GM21360 (cell line): ENCODE data around the gene RBMS1.

Source experiments
- ATAC-seq: cut with Tn5 transposase; IDR thresholded peaks from one replicate; pipeline ENCODE4 v1.9.1; 2021; ENCODE audit warnings: mild to moderate bottlenecking, moderate library complexity; ENCODE audit not compliant: unreplicated experiment

RBMS1 gene

GRCh38 chr2:160258492-160258805 lies 235.2 kb downstream of the RBMS1 start:
- ATAC-seq: no peak

DNA sequence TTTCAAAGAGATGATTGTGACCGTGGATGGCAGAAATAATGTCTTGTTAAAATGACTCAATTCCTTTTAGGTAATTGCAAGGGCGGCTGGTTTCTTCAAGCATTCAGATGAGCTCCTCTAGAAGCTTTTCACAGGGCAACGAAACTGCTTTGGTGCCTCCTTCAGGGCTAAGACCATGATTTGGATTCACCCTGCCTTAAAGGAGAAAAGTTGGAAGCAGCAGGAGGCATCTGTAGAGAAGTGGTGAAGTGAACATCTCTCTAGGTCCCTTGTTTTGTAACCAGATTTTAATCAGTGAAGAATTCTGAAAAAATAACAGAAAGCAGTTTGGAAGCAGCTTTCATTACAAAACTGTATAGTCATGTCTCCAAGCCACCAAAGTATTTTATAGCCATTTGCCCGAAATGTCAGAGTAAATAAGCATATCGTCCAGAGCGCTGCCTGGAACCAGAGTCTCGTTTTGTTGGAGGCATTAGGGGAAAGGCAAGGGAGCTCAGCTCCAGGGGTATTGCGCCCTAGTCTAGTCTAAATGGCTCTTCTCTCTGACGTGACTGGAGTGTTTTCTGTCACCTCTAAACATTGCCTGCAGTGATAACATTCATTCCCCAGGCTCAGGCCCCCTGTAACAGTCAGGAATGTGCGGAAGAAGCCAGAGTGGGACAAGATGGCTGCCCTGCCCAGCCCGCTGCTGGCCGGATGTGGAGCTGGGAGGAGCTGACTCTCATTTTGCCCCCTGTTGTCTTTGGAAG lies 235.7 kb downstream of the RBMS1 start:
- ATAC-seq: no peak

- ATAC-seq: no peak
Measured at GRCh38 chr2:160257041-160257742, 236.4 kb downstream of the RBMS1 start.

DNA sequence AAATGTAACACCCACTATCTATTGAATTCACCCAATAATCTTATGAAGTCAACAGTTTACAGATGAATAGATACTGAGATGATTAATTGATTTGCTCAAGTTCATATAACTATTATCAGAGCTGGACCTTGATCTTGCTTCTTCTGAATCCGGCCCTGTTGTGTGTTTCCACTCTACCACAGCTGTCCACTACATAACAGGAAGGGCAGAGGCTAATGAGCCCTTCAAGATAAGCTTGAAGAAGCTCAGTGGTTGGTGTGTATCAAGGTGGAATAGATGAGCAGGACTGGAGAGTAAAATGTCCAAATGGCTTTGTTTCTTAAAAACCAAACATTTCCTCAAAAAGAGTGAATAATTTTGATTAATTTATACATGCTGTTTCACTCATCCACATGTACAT lies 237.1 kb downstream of the RBMS1 start:
- ATAC-seq: no peak

DNA sequence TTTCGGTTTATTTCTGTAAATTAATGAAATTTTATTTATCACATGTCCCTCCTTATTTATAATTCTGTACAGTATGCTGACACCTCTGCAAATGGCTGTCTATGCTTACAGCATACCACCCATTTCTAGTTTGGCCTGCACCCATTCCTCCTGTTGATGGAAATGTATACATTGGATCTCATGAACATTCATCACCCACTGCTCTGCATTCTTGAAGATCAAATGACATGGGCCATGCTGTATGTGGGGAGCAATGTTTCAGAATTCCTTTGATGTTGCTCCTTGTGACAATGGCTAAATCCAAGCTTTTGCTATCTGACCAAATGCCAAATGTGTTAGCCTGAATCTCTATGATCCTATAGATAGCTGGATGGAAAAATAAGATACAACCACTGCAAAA lies 238.2 kb downstream of the RBMS1 start:
- ATAC-seq: no peak

- ATAC-seq: no peak
Measured at GRCh38 chr2:160254189-160254762, 239.3 kb downstream of the RBMS1 start.

- ATAC-seq: no peak
Measured at GRCh38 chr2:160253440-160254188, 240.0 kb downstream of the RBMS1 start.

DNA sequence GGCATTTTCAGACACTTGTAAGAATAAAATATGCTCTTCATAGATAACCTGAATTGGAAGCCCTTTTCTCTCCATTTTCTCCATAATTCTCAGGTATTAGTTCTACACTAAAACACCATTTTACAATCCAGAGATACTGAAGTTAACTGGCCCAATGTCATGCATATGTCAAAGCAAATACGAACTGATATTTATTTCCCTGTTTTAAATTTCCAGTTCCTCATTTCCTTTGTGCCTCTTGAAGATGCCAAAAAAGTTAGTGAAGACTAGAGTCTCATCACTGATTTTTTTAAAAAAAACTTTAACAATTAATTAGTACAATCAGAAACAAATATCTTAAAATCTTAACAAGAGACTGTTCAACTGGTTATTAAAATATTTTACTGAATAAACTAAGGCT lies 240.7 kb downstream of the RBMS1 start:
- ATAC-seq: no peak

DNA sequence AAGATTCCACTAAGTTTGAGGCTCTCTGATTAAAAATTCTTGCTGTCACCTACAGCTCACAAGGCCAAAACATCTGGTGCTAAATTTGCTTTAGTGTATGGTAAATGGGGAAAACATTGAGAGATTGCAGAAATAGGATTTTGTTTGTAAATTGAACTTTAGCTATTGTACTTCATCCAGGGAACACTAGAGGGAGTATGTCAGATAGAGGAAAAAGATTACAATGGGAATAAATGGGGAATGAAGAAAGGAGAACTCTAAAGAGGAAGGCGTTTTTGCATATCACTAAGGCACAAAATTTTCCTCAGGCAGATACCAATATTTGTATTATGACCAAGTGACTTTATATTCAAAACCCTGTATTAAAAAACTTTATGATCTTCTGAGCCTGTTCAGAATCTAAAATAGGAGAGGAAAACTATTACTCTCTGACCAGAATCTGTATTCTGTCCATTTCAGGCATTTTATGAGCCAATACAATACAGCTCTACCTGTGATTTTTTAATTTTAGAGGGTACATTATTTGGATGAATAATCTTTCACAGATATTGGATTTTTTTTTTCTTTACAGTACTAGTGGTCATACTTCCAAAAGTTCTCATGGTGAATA lies 241.2 kb downstream of the RBMS1 start:
- ATAC-seq: no peak

DNA sequence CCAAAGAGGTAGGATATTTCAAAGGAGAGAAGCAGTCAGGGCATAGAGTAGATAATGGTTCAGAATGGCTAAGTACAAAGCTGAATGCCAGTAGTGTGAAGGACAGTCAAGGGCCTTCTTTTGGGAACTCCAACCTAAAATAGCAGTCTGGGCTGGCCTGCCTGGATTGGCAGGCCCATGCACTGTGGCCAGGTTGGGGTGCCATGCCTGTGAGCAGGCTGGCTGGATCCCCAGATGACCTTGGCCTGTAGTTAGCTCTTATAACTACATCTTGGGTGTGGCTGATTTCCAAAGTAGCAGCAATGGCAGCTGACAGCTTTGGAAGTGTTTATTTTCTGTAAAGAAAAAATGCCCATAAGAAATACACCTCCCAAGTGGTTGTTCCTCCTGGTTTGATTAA lies 242.0 kb downstream of the RBMS1 start:
- ATAC-seq: no peak

- ATAC-seq: no peak
Measured at GRCh38 chr2:160249876-160250275, 243.7 kb downstream of the RBMS1 start.

DNA sequence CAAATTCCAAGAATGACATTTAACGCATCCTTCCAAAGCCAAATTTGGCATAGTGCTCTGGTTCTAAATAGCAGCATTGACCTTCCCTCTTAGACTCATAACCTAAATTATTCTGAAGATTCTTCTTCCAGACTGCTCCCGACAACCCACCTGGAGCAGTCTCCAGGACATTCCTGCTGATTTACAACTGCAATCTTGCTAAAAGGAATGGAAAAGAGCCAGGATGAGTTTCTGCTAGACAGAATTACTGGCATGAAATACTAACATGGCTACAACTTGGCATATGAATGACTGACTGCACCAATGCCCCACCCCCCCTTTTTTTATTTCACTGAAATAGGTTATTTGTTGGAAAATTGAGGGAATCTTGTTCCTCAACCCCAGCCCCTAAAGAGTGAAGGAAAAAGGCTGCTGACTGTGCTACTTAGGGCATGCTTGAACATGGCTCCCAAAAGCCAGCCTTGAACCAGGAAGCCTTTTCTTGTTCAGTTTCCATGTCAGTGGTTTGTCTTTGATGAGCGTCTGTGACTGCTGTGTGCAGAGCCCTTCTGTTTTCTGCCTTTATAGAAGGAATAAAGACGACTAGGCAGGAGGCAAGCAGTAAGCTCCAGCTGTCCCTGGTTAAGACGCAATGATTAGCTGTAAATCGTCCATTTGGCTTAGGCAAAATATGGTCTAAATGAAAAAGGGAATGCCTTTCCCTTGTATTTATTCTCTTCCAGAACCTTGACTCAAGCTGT lies 246.1 kb downstream of the RBMS1 start:
- ATAC-seq: no peak

DNA sequence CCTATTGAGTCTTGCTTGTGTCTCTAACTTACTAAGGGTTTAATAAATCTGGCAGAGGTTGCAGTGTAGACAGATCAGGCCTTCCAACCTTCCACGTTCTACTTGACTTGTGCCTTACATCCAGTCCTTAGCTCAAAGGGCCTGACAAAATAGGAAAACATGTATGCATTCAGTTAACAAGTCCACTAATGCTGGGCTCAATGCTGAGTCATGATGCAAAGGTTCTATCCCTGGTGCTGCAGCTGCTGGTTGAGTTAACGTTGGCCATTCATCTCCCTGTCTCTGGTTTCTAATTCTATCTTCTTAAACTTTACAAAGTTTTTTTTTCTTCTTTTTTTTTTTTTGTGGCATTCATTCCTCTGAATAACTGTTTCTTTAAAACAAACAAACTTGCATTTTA lies 247.3 kb downstream of the RBMS1 start:
- no peak for ATAC-seq

DNA sequence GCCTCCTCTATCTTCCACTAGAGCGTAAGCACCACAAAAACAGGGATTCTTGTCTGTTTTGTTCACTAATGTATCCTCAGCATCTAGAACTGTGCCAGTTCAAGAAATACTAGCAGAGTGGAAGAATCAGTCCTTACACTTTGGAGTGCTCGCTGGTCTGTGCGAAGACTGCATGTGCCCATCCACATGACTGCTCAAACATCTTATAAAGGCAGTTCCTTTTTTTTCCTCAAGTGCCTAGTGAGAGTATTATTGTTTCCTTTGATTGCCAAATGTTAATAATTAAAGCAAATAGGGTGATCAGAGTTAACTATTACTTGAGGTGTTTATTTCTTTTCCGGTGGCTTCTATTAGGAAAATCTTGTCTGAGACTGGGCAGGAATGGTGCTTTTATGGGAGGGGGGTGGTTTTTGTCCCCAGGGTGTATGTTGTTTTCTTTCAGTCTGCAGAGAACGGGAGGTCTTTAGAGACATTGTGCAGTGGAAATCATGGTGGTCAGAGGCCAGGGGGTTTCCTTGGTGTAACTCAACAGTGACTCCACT lies 247.9 kb downstream of the RBMS1 start:
- no peak for ATAC-seq

- ATAC-seq: no peak
Measured at GRCh38 chr2:160242893-160243564, 250.6 kb downstream of the RBMS1 start.

DNA sequence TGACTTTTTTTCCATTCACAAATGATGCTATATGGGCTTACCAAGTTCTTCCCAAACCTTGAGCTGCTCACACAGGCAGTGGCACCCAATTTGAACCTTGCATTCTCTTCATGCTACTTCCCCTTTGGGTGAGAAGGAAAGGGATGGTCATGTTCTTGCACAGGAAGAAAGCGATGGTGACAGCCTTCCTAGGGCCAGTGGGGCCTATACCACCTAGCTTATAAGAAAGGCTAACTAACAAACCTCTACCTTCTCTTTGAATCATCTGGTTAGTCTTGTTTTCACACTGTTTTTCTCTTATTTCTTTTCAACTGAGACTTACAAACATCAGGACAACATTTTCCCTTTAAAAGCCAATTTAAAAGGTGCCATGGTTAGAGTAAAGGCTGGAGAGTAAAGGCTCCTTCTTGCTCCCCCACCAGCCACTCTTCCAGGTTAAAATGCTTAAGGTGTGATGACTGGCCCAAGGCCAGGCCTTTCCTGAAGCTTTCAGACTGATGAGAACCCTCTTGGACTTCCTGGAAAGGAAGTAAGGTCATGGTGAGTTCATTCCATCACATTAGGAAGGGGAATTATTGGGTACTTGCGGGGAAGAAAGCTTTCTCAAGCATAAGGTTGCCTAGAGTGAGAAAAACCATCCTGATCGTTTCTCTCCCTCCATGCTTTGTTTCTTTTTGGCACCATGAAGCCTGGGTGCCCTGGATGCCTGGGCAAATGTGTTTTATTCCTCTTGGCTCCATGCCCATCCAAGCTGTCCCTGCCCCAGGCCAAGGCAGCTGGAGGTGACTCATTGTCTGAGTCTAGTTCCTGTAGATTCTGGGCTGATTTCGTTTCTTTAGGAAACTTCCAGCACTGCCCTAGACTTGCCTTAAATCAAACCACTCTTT lies 252.1 kb downstream of the RBMS1 start:
- ATAC-seq: no peak

DNA sequence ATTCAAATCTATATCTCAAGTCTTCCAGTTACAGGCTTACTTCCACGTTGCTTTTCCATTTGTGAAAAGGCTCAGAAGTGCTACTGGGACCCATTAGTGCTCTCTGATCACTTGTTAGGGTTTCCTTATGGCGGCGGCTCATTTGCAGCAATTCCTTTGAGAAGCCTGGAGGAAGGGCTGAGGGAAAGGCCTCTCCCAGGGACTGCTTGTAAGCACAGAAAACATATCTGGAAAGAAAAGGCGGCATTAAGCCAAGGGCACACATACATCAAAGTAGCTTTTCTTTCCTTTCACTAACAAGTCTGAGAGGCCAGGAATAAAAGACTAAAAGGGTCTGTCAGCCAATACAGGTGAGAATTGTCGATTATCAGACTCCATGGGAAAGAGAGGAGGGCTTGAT lies 254.2 kb downstream of the RBMS1 start:
- no peak for ATAC-seq

DNA sequence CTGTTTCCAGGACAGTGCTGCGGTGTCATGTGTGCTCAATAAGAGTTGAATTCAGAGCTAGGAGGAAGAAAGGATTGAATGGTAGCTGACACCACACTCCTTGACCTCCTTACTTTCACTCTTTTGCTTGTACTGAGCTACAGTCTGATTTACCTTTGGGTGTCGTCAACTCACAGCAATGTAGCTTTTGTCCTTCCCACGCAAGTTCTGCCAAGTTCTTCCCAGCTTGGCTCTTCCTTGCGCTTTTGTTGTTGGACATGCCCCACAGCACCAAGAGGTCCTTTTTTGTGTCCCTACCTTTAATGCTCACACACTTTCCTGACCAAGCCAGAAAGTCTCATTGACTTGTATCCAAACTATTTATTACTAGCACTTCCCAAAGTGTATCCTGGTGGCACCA lies 255.2 kb downstream of the RBMS1 start:
- no peak for ATAC-seq
